NCI-H1436 treated with DMSO at 0.1 percent for 48 hours (cell line): ENCODE measurements around the gene KCTD5.
"Not testable (repeated sequence)": the region's sequence is repeated elsewhere in the genome, so short reads cannot be mapped to it uniquely, and the experiment has no call there.

ENCODE experiments used
- DNase-seq: peaks from one replicate; lab custom pipeline; 2025; lab: John Stamatoyannopoulos, UW

The KCTD5 gene

DNA sequence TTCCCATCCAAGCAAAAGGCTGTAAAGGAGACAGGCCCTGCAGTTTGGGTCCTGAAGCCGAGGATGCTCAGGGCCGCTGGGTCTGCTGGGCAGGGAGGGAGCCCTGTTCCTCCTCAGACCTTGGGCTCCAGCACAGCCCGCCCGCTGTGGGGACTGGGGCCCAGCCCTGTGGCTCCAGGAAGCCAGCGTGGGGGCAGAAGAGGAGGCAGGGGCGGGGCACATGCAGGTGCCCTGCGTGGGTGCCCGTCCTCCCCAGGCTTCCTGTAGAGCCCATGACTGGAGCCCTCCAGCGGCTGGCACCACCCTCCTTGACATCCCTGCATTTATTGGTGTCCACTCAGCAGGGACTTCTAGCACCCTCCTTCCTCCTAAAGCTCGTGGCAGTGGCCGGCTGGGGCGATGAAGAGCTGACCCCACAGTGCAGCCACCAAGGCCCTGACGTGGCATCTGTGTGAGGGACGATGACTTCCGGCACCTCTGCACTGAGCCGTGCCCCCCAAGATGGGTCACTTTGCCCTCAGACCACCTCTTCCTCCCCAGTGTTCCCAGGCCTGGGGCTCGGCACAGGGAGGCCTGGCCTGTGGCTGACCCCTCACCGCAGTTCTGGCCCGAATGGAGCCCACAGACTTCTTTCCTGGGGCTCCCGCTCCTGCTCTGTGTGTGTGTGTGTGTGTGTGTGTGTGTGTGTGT, 27.8 kb downstream of the KCTD5 start:
- no peak for DNase-seq

DNA sequence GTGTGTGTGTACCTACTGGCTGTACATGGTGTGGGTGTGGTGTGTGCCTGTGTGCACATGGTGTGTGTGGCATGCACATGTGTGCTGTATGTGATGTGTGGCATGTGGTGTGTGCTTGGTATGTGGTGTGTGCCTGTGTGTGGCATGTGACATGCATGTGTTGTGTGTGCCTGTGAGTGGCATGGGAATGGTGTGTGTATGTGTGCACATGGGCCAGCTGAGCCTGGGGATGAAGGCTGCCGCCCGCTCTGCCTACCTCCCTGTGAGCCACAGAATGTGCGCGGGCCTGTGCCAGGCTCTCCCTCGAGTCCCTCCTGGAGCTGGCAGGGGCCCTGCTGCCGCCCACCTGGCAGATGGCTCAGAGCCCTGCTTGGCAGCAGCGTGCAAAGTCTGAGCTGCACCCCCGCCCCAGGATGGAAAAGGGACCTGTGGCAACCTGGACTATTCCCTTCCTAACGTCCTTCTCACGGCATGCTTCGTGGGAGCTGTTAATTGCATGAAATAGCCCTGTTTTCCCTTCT, 28.4 kb downstream of the KCTD5 start:
- DNase-seq = no peak

DNA sequence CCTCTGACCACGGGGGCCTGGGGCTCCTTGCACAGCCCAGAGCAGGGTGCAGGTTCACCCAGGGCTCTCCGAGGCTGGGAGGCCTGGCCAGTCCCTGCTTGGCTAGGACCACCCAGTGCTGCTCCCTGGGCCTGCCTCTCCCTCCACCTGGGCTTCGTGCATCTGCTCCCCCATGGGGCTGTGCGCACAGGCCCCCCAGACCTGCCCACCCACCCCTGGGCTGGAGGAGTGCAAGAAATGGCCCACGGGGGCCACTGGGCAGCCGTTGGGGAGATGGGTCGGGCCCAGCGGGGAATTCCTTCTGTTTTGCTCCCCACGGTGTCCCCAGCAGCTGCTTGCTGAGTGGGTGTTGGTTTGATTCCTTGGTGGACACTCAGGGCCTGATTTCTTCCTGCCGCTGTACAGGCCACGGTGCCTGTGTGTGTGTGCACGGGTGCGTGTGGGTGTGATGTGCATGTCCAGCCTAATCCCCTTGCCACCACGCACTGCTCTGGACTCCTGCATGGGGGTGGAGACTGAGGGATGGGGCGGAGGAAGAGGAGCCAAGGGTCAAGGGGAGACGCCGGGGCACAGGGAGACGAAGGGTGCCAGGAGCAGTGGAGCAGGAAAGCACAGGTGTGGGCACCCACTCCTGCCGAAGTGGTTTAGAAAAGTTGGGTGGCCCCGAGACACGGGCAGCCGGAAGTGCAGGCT, 29.2 kb downstream of the KCTD5 start:
- no peak for DNase-seq

DNA sequence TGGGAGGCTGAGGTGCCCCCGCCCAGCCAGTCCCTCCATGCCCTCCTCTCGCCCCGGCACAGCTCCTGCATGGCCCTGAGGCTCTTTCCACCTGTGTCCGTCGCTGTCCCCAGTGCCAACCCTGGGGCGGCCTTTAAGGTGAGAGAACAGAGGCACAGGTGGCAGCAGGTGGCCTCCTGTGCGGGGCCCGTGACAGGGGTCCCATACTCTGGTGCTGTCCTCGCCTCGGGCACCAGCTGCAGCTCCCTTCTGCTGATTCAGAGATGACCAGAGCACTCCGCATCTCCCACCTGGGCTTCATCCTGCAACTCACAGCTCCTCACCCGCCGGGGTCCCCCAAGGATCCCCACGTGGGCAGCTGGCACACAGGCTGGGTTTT, 29.7 kb downstream of the KCTD5 start:
- DNase-seq = no peak

DNA sequence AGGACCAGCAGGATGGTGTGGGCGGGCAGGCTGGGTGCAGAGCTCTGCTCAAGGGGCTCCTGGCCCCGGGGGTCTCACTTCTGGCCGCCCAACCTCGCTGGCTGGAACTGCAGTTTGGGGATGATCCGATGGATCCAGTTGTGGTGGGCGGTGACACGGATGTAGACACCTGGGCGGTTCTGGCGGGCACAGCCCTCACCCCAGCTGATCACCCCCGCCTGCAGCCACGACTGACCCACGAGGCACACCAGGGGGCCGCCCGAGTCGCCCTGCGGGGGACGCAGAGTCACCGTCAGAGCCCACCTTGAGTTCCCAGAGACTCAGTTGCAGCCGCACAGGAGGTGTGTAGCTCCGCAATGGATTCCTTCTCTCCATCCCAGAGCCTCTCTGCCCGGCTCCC, 30.2 kb downstream of the KCTD5 start:
- no peak for DNase-seq

DNA sequence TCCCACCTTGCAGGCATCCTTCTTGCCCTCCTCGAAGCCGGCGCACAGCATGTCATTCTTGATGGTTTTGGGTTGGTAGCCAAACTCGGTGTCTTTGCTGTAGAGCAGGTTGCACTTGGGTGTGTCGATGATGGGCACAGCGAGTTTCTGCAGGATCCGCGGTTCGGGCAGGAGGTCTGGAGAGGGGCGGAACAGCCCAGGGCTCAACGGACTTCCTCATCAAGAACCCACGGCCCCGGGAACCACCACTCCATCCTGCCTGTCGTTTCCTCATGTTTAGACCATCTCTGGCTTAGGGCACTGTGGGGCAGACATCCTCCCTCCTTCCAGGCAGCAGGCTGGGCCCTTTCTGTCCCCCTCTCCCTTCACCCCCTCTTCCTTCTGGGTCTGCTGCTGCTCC, 31.2 kb downstream of the KCTD5 start:
- DNase-seq = no peak

DNA sequence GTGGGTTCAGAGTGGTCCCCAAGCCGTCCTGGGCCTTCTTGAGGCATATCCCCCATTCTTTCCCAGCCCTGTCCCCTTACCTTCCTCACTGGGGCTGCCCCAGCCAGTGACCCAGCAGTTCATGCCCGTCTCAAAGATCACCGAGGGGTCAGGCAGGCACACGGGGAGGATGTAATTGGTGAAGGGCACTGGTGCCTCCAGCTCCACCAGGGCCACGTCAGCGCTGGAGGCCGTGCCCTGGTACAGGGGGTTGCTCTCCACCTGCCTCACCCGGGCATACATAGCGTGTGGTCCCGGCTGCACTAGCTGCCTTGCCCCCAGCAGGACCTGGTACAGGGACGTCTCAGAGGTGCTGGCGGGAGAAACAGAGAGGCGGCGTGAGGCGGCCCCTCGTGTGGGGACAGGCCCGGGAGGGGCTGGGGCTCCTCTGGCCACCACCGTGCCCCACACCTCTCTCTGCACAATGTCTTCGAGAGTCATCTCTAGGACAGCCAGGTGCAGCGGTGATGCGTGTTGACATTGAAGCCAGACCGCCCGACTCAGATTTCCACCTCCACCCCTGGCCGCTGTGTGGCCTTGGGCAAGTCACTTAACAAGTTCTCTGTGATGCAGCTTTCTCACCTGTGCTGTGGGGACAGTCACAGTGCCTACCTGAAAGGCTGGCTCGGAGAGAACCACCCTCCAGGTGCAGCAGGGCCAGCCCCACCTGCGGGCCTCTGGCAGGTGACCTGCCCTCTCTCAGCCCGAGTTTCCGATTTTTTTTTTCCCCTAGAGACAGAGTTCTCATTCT, 31.9 kb downstream of the KCTD5 start:
- DNase-seq = no peak

DNA sequence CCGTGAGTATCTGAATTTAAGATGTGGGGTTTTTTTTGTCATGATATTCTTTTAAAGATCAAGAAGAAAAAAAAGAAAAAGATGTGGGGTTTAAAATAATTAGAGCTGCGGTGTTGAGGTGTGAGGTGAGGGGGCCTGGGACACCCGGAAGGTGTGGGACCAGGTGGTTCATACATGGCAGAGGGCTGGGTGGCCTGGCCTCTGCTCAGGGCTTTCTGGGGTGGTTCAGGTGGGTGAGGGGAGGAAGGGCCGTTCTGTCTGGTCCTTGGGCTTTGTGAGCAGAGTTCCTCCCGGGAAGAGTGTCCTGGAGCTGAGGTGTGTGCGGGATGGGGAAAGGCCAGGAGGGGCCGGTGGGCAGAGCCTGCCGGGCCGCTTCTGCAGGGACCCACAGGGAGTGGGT, 32.7 kb downstream of the KCTD5 start:
- DNase-seq = no peak

DNA sequence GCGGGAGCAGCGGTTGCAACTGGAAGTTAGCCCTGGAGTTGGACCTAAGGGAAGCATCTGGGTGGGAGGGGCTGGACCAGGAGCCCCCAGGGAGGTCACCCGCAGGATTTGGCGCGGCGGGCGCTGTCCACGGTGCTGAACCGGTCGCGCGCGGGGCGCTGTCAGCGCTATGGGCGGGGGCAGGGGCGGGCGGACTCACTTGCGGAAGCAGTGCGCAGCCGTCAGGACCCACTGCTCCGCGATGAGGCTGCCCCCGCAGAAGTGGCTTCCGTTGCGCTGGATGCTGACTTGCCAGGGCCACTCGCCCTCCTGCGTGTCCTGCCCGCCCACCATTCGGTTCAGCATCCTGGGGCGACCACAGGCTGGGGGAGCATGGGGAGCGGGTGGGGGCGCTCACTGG, 33.2 kb downstream of the KCTD5 start:
- no peak for DNase-seq

DNA sequence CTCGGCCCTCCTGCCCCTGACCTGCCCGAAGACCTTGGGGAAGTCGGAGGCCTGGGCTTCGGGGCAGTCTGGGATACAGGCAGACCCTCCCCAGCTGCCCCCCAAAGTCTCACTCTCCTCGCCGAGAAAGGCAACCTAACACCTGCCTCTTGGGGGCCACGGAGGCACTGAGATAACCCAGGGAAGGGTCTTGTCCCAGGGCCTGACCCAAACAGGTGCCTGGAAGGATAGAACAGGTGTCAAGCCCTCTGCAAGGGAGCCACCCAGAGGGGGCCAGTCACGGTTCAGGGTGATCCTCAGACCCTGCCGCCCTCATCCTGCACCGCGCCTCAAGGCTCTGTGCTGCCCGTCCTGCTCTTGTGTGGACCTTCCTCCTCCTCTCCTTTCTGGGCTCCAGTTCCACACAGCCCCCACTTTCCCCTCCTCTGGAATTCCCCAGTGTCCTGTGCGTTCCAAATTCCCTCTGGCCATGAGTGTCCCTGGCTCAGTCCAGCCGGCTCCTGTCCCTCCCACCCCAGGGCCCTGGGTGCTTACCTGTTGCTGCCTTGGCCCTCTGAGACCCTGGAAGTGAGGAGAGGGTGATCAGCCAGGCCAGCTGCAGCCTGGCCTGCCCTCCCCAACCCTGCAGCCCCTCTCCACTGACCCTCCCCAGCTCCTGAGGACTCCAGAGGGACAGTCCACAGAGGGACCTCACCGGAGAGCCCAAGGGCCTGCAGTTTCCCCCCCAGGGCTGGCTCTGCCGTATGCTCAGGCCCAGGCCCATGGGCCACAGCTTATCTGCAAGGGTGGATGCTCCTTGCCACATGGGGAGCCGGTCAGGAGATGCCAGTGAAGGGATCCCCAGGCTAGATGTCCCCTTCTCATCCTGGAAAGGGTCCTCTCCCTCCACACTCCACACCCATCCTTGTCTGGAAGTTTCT, 33.9 kb downstream of the KCTD5 start:
- no peak for DNase-seq

DNA sequence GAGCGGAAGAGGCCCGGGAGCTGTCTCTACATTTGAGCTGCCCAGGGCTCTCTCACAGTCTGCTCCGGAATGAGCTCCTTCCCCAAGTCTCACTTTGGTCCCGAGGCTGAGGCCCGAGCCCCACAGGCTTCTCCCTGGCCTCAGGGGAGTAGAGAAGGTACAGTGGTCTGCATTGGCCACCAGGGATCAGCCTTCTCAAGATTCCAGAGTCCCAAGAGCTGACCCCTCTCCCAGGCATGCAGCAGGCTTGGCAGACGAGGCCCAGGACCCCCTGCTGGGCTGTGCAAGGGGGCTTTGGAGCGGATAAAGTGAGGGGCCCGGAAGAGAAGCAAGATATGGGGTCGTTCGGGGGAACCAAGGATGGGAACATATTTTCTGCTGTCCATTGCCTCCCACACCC, 34.6 kb downstream of the KCTD5 start:
- DNase-seq = no peak

DNA sequence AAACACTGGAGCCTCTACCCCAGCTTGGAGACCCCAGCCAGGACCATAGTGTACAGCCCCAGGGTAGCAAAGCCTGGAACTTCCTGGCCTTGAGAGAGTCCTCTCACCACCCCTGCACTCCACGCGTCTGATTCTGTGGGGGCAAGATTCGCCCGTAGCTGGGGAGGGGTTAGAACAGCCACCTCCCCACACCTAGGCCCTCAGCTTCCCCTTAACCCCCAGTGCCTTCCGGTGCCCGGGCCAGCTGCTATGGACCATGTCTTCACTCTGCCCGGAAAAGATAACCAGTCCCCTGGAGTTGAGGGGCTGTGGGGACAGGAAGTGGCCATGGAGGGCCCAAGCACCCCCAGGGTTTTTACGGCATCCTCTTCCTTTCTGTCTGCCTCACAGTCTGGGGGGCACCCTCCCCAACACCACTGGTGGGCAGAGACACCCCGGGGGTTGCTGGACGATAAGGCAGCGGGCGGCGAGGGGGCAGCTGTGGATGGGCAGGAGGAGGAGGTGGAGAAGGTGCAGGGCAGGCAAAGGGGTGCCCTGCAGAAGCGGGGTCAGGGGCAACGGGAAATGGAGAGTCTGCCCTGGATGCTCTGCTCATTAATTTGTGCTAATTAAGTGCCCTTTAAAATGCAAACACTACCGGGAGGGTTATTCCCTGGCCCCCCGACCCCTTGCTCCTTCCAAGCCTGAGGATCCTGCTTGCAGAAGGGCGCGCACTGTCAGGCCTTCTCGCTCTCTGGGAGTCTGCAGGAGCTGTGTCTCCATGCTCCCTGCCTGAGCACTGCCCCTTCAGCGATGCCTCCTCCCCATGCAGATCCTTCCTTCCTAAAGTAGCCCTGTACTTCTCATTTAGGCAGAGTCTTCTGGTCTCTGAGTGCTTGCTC, 35.3 kb downstream of the KCTD5 start:
- no peak for DNase-seq

DNA sequence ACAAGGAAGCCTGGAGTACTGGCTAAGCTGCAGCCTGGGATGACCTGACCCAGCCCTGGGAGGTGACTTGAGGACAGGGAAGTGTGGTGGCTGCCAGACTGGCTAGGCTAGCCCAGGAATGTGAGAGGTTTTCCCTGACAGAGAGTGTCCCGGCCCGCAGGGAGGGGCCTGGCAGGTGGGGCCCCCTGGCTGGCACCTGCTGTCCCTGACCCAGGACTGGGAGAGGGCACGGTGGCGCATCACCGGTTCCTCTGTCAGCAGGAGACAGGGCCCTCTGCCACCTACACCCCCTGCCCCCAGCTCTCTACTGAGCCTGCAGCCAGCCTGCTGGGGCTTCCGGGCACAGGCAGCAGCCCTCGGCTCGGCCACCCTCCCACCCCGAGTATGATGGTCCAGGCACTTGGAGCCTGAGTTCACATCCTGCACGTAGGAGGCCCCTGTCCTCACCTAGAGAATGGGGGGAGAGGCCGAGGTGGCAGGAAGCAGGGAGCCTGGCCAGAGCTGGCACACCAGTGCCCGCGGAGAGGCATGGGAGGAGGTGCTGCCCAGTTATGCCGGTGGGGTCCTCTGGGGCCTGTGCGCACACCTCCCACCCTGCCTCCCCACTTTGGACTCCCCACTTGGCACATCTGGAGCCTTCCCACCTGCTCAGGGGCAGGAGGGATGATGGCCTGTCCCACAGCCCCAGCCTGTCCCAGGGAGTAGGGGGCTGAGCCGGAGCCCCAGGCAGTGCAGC, 37.2 kb downstream of the KCTD5 start:
- DNase-seq = no peak

DNA sequence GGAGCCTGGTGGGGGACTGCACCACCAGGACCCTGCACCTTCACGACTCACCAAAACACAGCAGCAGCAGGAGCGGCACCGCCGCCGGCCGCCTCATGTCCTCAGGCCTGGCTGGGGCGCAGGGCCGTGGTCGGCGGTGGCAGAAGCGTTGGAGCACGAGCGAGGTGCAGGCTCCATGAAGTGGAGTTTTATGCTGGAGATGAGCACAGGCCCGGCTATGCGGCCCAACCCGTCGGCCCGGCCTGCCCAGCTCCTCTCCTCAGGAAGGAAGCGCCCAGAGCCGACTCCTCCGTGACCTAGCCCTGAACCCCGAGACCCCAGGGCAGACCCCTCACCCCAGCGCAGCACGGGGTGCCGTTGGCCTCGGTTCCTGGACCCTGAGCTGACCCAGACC, 37.7 kb downstream of the KCTD5 start, which contains the start of gene PRSS27:
Gene PRSS27, minus strand, starts transcription at position 161 of the 394 bp plus-strand sequence. Its CDS starts 64 bp downstream, at position 97.
- DNase-seq = no peak

DNA sequence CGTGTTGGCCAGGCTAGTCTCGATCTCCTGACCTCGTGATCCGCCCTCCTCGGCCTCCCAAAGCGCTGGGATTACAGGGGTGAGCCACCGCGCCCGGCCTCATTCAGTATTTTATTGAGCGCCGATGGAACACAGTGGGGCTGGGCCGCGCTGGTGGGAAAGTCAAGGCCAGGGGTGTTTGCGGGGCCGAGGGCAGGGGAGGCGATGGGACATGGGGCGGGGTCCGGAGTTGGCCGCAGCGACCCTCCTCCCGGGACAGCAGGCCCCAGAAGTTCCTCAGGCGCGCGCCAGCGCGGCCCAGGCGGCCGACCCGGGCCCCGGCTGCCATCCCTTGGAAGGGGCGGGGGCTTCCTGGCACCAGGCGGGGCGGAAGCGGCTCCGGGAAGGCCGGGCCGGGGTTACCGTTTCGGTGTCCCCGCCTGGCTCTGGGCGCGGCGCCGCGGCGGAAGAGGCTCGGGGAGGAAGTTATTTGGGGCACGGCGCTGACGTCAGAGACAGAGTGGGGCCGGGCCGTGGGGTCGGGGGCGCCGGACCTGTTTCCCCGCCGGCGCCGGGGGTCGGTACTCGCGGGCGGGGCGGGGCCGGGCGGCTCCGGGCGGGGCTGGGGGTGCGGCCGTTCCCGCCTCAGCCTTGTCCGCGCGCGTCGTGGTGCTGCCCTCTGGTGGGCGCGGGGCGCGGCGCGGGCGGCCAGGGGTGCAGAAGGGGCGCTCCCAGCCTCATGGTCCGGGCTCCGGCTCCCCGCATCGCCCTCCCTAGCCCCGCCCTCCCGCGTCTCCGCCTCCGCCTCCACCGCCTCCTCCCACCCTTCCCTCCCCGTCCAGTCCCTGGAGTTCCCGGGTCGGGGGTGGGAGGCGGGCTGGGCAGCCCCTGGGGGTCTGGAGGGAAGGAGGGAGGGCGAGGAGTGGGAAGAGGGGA, 38.7 kb downstream of the KCTD5 start:
- peak; percentile 5 for DNase-seq

DNA sequence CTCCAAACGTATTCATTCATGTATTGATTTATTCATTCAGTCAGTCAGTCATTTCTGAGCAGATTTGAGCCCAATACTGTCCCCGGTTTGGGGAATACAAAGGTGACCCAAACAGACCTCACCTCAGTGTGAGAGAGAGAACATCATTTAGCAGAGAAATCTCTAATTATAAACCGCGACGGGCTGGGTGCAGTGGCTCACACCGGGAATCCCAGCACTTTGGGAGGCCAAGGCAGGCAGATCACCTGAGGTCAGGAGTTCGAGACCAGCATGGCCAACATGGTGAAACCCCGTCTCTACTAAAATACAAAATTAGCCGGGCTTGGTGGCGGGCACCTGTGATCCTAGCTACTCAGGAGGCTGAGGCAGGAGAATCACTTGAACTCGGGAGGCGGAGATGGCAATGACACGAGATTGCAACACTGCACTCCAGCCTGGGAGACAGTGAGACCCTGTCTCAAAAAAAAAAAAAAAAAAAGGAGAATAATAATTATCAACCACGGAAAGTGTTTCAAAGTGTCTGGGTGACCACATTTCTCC, 39.4 kb downstream of the KCTD5 start:
- not testable (repeated sequence) for DNase-seq

DNA sequence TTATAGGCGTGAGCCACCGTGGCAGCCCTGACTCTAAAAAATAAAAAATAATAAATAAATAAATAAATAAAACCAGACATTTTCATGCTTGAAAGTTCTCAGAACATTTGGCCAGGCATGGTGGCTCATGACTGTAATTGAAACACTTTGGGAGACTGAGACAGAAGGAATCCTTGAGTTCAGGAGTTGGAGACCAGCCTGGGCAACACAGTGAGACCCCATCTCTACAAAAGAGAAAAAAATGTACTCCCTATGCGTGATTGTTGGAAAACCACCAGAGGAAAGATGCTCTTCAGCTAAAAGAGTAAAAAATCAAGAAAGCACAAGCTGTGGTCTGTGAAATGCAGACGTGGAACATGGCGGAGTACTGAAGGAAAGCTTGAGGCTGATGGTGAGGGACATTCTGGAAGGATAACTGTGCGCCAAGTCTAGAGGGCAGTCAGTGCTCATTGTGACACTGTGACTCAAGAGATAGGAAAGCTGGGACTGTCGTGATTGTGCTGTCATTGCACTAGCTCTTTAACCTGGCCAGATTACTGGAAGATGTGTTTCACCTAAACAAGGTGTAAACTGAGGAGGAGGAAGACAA, 41.9 kb downstream of the KCTD5 start:
- no peak for DNase-seq

DNA sequence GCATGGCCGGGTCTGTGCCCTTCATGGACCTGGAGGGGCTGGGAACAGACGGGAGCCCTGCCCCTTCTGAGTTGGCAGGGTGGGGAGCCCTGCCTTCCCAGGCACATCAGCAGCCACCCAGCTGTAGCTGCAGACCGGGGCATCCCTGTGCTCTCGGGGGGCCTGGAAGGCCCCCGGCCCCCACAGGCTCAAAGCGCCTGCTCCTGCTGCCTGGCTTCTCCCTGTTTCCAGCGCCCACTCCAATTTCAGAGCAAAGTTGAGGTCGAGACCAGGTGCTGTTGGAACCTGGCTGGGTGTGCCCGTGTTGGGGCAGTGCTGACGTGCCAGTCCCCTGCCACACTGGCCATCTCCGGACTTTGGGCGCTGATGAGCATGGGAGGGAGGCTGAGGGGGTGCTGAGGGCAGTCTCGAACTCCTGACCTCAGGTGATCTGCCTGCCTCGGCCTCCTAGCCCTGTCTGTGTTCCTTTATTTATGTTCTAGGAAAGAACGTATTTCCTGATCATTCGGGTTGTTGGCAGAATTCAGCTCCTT, 42.6 kb downstream of the KCTD5 start:
- DNase-seq = no peak
